Sigmoid colon (tissue), 7 donors: ENCODE data around the gene COL12A1. TPM values are rescaled to one million over a fixed set of nuclear protein-coding genes. Genes with fewer than 3 reads are reported as not detected.

Source experiments
- DNase-seq: peaks from one replicate; pipeline ENCODE4 v3.0.0-alpha.2; 2019
- H3K27ac ChIP-seq, 4 donors: fragments of 200-600 bp; sonication (generic); one replicate each; pipeline ENCODE4 v1.5.1; 2016 to 2019; ENCODE audit warnings: mild to moderate bottlenecking in 1 of 4
- H3K27me3 ChIP-seq, 3 donors: fragments of 200-600 bp; sonication (generic); one replicate each; pipeline ENCODE4 v1.5.1; 2019; ENCODE audit warnings: mild to moderate bottlenecking in 1 of 3
- H3K36me3 ChIP-seq, 4 donors: fragments of 200-600 bp; sonication (generic); one replicate each; pipeline ENCODE4 v1.5.1; 2016 to 2019
- H3K4me1 ChIP-seq, 4 donors: fragments of 200-600 bp; sonication (generic); one replicate each; pipeline ENCODE4 v1.5.1; 2017 to 2019
- H3K4me3 ChIP-seq, 4 donors: fragments of 200-600 bp; sonication (generic); one replicate each; pipeline ENCODE4 v1.5.1; 2017 to 2019; ENCODE audit warnings: mild to moderate bottlenecking in 2 of 4, moderate library complexity in 1 of 4
- H3K9me3 ChIP-seq, 4 donors: fragments of 200-600 bp in 3 of 4; sonication (generic) in 3 of 4; one replicate each; pipeline versions ENCODE4 v1.5.1 to v1.6.1; 2013 to 2019
- CTCF ChIP-seq, 4 experiments: fragments of 450-650 bp in 3 of 4; fragments of 200-600 bp in 1 of 4; IDR thresholded peaks; one replicate each; pipeline ENCODE4 v1.5.1; 2016 to 2019; ENCODE audit warnings: antibody characterized with exemption in 4 of 4, mild to moderate bottlenecking in 3 of 4, moderate library complexity in 2 of 4
- EP300 ChIP-seq, 4 donors: sonication (generic); formaldehyde crosslinking; IDR thresholded peaks; one replicate each; pipeline ENCODE4 v1.6.1; 2017; ENCODE audit warnings: antibody characterized with exemption in 4 of 4
- POLR2A ChIP-seq, 2 donors: fragments of 450-650 bp; IDR thresholded peaks; one replicate each; pipeline ENCODE4 v1.6.1; 2016; ENCODE audit warnings: antibody characterized with exemption in 2 of 2, mild to moderate bottlenecking in 2 of 2, moderate library complexity in 2 of 2
- POLR2AphosphoS5 ChIP-seq, 4 donors: sonication (generic); formaldehyde crosslinking; IDR thresholded peaks; one replicate each; pipeline ENCODE4 v1.6.1; 2017; ENCODE audit warnings: antibody characterized with exemption in 4 of 4
- WGBS, 2 donors: extraction: QIAGEN DNeasy Blood & Tissue Kit; methylation state at CpG; one replicate each; pipeline ENCODE4 v1.1.7; 2013; 5-methylcytosine and 5-hydroxymethylcytosine counted together
- intact Hi-C: fragments of 100-400 bp; cut with DNase I; formaldehyde crosslinking; loops from one replicate; pipeline ENCODE4 v1.15.1; 2023
- polyA plus RNA-seq, 3 donors: library from polyadenylated mRNA; stranded (reverse); fragments of 200-250 nt; gene quantifications; one replicate each; pipeline ENCODE4 v1.2.3, GENCODE V29; 2013
- total RNA-seq, 4 donors: library from RNA; depleted of rRNA; stranded (reverse); fragments of >200 nt; gene quantifications; one replicate each; pipeline ENCODE4 v1.1.0, GENCODE V29; 2016
- donor health status: healthy with polysubstance abuse.
- donor health status: Bipolar disorder and iron deficiency.
- donor health status: healthy.

The COL12A1 gene
- total and polyA plus RNA-seq, 7 donors = 2.1 to 328 (median 129) TPM

GRCh38 chr6:75169689-75170586, 35.9 kb downstream of the COL12A1 start:
- 83 to 88% methylated on average over 2 of the region's 2 CpGs for WGBS, 2 donors
- intact Hi-C loops = no loop called here
- Histone ChIP-seq H3K4me1 (peaks cover 0 to 54% (median 44%) of the 10 kb centered on the region in 4 donors), H3K4me3 (no peak overlapping the region), H3K27me3 (no peaks in the 10 kb centered on the region), H3K9me3 (no peaks in the 10 kb centered on the region), H3K27ac (no peak overlapping the region), H3K36me3 (peaks cover 0 to 18% (median 4%) of the 10 kb centered on the region in 4 donors)
- TF ChIP-seq EP300 (IDR thresholded peaks at IDR 0.05) (no peak), CTCF (IDR thresholded peaks at IDR 0.05) (no peak), POLR2A (IDR thresholded peaks at IDR 0.05) (no peak), POLR2AphosphoS5 (IDR thresholded peaks at IDR 0.05) (no peak)
- DNase-seq = no peak

GRCh38 chr6:75167851-75168250, 38.0 kb downstream of the COL12A1 start:
- no peak for TF ChIP-seq POLR2AphosphoS5 (IDR thresholded peaks at IDR 0.05)
- Histone ChIP-seq H3K27ac (peak overlapping the region in 1 of 4 donors; percentile 5), H3K27me3 (no peaks in the 10 kb centered on the region), H3K36me3 (peaks cover 0 to 24% (median 0%) of the 10 kb centered on the region in 4 donors), H3K9me3 (no peaks in the 10 kb centered on the region), H3K4me1 (peaks cover 0 to 53% (median 44%) of the 10 kb centered on the region in 4 donors), H3K4me3 (no peak overlapping the region)
- WGBS, 2 donors = 73 to 76% methylated on average over 2 of the region's 2 CpGs
- intact Hi-C loops = no loop called here
- DNase-seq = no peak

GRCh38 chr6:75167325-75167724, 38.5 kb downstream of the COL12A1 start:
- H3K9me3 ChIP-seq = no peaks in the 10 kb centered on the region
- DNase-seq = no peak
- H3K4me1 ChIP-seq = peaks cover 0 to 48% (median 43%) of the 10 kb centered on the region in 4 donors
- 67 to 69% methylated on average over 3 of the region's 3 CpGs for WGBS, 2 donors
- no peak overlapping the region for H3K4me3 ChIP-seq
- peak overlapping the region in 1 of 4 donors; percentile 5 for H3K27ac ChIP-seq
- intact Hi-C loops = no loop called here
- H3K27me3 ChIP-seq = no peaks in the 10 kb centered on the region
- peaks cover 0 to 25% (median 0%) of the 10 kb centered on the region in 4 donors for H3K36me3 ChIP-seq
- TF ChIP-seq EP300 (IDR thresholded peaks at IDR 0.05) (no peak), CTCF (IDR thresholded peaks at IDR 0.05) (no peak), POLR2A (IDR thresholded peaks at IDR 0.05) (no peak)

DNA sequence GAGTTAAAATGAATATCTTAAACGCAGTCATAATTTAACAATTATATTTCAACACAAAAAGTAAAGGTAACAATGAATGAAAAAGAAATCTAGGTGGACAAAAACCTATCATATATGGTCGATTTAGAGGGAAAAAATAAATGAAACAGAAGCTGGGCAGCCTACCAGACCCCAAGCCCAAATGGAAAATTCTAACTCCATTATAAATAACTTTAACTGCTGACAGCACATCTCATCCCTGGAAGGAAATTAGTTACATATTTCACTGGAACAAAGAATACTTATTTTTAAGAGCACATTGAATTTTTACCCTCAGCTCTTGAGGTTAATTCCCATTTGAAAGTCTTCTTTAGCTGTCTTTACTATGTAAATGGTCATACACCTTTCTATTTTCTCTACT, 39.1 kb downstream of the COL12A1 start:
- Histone ChIP-seq H3K9me3 (no peaks in the 10 kb centered on the region), H3K27ac (peak overlapping the region in 1 of 4 donors; percentile 5), H3K36me3 (peaks cover 0 to 25% (median 0%) of the 10 kb centered on the region in 4 donors), H3K27me3 (no peaks in the 10 kb centered on the region), H3K4me3 (no peak overlapping the region), H3K4me1 (peaks cover 0 to 43% (median 38%) of the 10 kb centered on the region in 4 donors)
- no peak for DNase-seq
- intact Hi-C loops = no loop called here
- TF ChIP-seq EP300 (IDR thresholded peaks at IDR 0.05) (no peak), CTCF (IDR thresholded peaks at IDR 0.05) (no peak), POLR2A (IDR thresholded peaks at IDR 0.05) (no peak)
- WGBS, 2 donors = 51 to 64% methylated on average over 2 of the region's 2 CpGs

DNA sequence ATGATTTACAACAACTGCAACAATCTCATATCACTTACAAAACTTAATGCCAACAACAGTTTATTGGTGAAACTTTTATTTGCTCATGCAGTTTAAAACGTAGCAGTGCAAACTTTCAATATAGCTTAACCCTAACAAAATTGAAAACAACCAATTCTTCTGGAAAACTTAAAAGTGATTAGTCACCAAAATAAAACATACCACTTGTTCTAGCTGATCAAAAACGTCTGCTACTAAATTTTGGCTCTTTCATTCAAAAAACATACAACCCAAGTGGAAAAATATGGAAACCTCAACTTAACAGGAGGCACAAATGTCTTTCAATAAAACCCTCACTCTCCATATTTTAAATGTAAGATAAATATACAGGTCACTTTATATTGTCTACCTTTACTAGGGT, 39.6 kb downstream of the COL12A1 start:
- H3K9me3 ChIP-seq = no peaks in the 10 kb centered on the region
- no peak for DNase-seq
- intact Hi-C loops = no loop called here
- TF ChIP-seq CTCF (IDR thresholded peaks at IDR 0.05) (no peak), POLR2A (IDR thresholded peaks at IDR 0.05) (no peak), POLR2AphosphoS5 (IDR thresholded peaks at IDR 0.05) (no peak), EP300 (IDR thresholded peaks at IDR 0.05) (no peak)
- H3K4me3 ChIP-seq = no peak overlapping the region
- 7 to 38% methylated on average over 2 of the region's 2 CpGs for WGBS, 2 donors
- H3K36me3 ChIP-seq = peaks cover 0 to 25% (median 0%) of the 10 kb centered on the region in 4 donors
- peak overlapping the region in 1 of 4 donors; percentile 5 for H3K27ac ChIP-seq
- no peaks in the 10 kb centered on the region for H3K27me3 ChIP-seq
- H3K4me1 ChIP-seq = peaks cover 0 to 38% (median 33%) of the 10 kb centered on the region in 4 donors
